ENCODE results near the gene RNF183.
A peak's percentile ranks its signal among the peaks of the same experiment; 100 is the strongest.
"Not testable (repeated sequence)": the region's sequence is repeated elsewhere in the genome, so short reads cannot be mapped to it uniquely, and the experiment has no call there.

Gene RNF183

GRCh38 chr9:113315231-113315630 lies 12.1 kb upstream of the RNF183 start:
- no peak for DNase-seq

- no peak for DNase-seq
Measured at GRCh38 chr9:113313261-113313660, 10.1 kb upstream of the RNF183 start.

GRCh38 chr9:113311961-113312360 lies 8.8 kb upstream of the RNF183 start:
- no peak for DNase-seq

GRCh38 chr9:113310538-113310937 lies 7.4 kb upstream of the RNF183 start:
- DNase-seq: no peak

DNA sequence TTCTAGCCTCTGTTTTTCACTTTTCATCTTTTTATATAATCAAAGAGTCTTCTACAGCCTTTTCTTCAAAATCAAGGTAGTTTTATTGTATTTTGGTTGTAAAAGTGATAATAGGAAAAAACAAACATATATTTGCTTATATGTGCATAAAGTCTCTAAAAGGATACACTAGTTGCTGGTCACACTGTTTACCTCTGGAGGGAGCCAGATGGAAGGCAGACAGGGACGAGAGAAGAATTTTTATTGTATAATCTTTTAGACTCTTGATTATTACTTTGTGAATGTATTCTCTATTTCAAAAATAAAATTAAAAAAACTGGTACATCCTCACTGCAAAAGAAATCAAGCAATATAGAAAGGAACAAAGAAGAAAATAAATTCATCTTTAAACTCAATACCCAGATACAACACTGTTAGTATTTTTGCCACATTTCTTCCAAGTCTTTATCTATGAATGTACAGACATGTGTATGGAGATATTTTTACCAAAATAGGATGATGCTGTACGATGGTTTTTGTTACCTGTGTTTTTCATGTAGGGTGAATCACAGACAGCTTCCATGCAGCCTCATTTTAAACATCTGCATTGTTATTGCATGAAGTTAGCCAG lies 6.1 kb upstream of the RNF183 start:
- DNase-seq: peak; percentile 19

GRCh38 chr9:113307396-113307975 lies 4.3 kb upstream of the RNF183 start:
- DNase-seq: no peak

DNA sequence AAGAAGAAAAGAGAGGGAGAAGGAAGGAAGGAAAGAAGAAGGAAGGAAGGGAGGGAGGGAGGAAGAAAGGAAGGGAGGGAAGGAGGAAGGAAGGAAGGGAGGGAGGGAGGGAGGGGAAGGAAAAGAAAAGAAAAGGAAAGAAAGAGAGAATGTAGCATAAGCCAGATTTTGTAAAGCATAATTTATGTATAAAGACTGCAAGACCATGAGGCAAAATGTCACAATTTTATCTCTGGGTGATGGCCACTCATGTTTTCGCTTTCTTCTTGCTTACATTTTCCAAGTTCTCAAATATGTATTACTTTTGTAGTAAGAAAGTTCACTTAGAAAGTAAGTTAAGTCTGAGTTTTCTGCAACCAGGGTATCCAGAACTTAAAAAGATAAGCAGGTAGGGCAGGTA lies 3.4 kb upstream of the RNF183 start:
- no peak for DNase-seq

GRCh38 chr9:113301548-113301947 lies 1.6 kb downstream of the RNF183 start:
- no peak for DNase-seq

GRCh38 chr9:113299800-113300292 lies 3.3 kb downstream of the RNF183 start:
- DNase-seq: no peak

DNA sequence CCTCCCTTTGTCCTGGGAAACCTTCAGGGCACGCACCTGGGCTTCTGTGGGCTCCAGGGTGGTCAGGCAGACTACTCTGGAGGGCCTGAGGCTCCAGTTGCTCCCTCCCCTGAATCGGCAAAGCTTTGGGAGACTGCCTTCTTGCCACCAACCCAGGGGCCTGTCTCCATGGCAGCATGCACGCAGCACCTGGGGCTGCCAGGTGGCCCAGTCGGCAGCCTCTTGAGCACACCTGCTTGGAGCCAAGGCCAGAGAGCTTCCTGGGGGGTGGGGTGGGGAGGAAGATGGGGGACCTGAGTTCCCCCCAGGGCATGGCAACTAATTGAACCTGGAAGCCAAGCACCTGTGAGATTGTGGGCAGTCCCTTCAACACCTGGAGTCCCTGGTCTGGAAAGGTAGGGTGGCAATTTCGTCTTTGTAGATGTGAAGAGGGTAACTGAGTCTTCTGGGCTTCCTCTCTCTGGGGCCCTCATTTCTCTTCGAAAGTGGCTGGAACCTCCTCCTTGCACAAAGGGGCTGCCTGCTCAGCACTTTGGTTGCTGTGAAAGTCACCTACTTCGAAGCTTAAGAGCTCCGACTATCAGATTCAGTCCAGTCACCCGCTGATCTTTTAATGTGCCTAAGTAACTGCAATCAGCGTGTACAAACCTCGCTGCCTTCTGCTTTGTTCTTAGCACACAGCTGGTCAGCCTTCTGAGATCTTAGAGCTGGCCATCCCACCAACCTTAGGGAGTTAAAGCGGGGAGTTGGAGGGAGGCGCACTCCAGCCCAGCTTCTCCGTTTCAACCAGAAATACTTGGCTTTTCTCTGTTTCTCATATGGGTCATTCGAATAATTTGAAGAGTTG lies 4.0 kb downstream of the RNF183 start:
- DNase-seq: no peak

GRCh38 chr9:113298311-113298710 lies 4.9 kb downstream of the RNF183 start:
- no peak for DNase-seq

DNA sequence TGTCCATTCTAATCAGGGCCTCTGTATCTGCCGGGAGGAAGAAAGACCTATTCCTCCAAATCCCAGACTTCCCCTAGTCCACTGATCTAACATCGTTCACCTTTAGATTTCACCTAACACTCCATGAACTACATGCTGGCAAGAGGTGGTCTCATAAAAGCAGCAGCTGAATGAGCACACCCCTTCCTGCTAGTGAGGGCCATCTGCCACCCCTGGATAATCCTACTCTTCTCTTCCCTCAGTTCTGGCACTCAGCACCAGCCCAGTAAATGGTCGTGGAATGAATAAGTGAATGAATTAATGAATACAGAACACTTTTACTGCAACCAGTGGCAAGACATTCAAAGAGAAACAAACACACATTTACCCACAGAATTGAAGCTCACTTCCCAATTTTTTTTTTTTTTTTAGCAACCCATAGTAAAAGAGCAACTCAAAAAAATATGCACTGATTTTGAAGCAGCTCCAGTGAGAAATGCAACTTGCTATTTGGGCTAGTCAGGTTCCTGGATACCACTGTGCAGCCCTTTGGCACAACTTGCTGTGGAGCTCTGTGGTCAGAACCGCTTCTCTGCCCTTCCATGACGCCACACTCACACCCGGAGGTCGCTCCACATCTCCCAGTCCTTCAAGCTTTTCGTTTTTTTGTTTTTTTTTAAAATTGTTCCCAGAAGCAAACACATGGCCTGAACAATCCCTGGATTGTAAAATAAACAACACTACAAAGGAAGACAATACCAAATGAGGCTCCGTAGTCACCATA lies 6.2 kb downstream of the RNF183 start:
- DNase-seq: no peak

DNA sequence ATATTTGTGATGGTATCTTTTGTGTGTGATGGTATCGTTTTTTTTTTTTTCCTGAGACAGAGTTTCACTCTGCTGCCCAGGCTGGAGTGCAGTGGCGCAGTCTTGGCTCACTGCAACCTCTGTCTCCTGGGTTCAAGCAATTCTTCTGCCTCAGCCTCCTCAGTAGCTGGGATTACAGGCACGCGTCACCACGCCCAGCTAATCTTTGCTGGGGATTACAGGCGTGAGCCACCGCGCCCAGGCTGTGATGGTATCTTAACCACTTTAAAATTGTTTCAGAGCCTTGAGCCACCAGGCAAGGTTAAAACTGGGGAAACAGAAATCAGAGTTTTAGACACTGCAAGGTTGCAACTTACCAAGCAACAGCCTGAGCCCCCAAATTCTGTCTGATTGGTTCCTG lies 6.9 kb downstream of the RNF183 start:
- not testable (repeated sequence) for DNase-seq

GRCh38 chr9:113293285-113293878 lies 9.8 kb downstream of the RNF183 start:
- DNase-seq: no peak

GRCh38 chr9:113290052-113290607 lies 13.0 kb downstream of the RNF183 start:
- DNase-seq: no peak

DNA sequence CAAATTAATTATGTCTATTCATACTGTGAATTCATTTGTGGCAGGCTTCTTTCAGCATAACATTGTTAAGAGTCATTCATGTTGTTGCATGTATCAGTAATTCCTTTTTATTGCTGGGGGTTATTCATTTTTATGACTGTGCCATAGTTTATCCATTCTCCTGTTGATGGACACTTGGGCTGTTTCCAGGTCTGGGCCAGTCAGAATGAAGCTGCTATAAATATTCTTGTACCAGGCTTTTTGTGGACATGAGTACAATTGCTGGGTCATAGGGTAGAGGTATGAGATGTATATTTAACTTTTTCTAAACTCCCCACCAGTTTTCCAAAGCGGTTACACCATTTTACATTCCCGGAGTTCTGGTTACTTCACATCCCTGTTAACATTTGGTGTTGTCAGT lies 14.1 kb downstream of the RNF183 start:
- DNase-seq: no peak

DNA sequence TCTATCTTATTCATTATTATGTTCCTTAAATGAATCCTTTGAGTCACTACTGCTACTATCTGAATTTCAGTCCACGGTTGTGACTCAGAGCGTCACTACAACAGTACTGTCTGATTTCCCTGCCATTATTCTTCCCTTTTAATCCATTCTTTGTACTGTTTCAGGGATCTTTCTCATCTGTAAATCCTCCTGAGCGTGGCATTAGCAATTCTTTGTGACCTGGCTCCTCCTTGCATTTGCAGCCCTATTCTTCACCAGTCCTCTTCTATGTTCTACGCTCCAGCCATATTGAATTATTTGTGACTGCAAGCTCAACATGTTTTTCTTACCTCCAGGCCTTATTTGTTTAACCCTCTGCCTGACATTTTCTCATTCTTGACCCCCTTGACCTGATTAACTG lies 21.8 kb downstream of the RNF183 start:
- no peak for DNase-seq

- DNase-seq: no peak
Measured at GRCh38 chr9:113278840-113279239, 24.3 kb downstream of the RNF183 start.

GRCh38 chr9:113275157-113276131 lies 27.7 kb downstream of the RNF183 start, which contains the start of the genes CDC26 and PRPF4:
TSS of gene CDC26 (minus strand) at chr9:113275572. CDS start at chr9:113272507, 3,065 bp downstream.
TSS of gene PRPF4 (plus strand) at chr9:113275658. CDS start at chr9:113275744, 86 bp downstream.
- peak; percentile 96 for DNase-seq

DNA sequence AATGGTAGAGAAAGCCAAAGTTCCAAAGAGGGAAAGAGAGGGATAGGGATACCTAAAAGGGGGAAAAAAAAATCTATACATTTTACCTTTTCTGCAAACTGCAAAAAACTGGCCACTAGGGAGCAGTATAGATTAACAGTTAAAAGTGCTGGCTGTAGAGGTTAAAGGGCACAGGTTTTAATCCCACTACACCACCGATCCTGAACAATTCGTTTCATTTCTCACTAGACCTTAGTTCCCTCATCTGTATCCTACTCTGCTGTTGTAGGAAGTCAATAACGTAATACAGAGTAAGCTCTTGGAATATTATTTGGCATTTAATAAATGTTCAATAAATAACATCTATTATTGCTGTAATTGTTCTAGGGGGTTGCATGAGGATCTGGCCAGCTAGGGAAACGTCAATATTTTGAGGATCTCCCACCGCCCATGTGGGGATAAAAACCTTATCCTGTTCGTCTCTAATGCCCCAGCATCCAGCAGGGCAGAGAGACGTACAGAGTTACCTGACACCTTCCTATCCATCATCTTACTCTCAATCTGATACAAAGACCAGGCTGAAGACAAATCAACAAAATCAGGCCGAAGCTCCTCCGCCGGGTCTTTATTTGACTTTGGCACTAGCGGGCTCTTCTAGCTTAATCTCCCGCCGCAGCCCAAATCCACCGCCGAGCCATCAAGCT lies 28.6 kb downstream of the RNF183 start:
- no peak for DNase-seq
